ENCODE results near the gene SCNN1A. TPM values are rescaled to one million over a fixed set of nuclear protein-coding genes. Genes with fewer than 3 reads are reported as not detected.

The SCNN1A gene
- total RNA-seq, 2 experiments from 2014 or later: 1.4 to 1.5 TPM

GRCh38 chr12:6315704-6316597 lies 59.4 kb downstream of the SCNN1A start:
- ChIA-PET POLR2A (no interaction called here), CTCF (interaction anchor here (0.5 to 1.3 kb wide), 2 partner anchors 11 to 367 kb away, joined by 3 read pairs; no protein-coding TSS in a partner anchor)

- ChIA-PET POLR2A (no interaction called here), CTCF (interaction anchor here (0.5 to 1.3 kb wide), 3 partner anchors 11 to 258 kb away, joined by 3 read pairs; no protein-coding TSS in a partner anchor)
These were observed 60.2 kb downstream of the SCNN1A start for GRCh38 chr12:6315184-6315583.

GRCh38 chr12:6314776-6315175 lies 60.6 kb downstream of the SCNN1A start:
- ChIA-PET CTCF (interaction anchor here (0.5 to 1.3 kb wide), 3 partner anchors 10 to 257 kb away, joined by 3 read pairs; no protein-coding TSS in a partner anchor), POLR2A (no interaction called here)

- CTCF ChIA-PET: interaction anchor here (0.6 to 1.1 kb wide), 2 partner anchors 17 to 29 kb away, joined by 3 read pairs; no protein-coding TSS in a partner anchor
- POLR2A ChIA-PET: no interaction called here
These were observed 61.9 kb downstream of the SCNN1A start for GRCh38 chr12:6313326-6313940.

- CTCF ChIA-PET: interaction anchor here (0.6 to 1.1 kb wide), 2 partner anchors 28 to 238 kb away, joined by 3 read pairs; no protein-coding TSS in a partner anchor
- POLR2A ChIA-PET: no interaction called here
These were observed 62.6 kb downstream of the SCNN1A start for GRCh38 chr12:6312529-6313325.

- POLR2A ChIA-PET: no interaction called here
- CTCF ChIA-PET: interaction anchor here (0.6 to 1.1 kb wide), 2 partner anchors 27 to 237 kb away, joined by 3 read pairs; no protein-coding TSS in a partner anchor
These were observed 63.4 kb downstream of the SCNN1A start for GRCh38 chr12:6311822-6312528.

GRCh38 chr12:6310771-6311610 lies 64.4 kb downstream of the SCNN1A start:
- ChIA-PET POLR2A (no interaction called here), CTCF (no interaction called here)

- ChIA-PET POLR2A (no interaction called here), CTCF (no interaction called here)
These were observed 67.8 kb downstream of the SCNN1A start for GRCh38 chr12:6307529-6307928.

- CTCF ChIA-PET: no interaction called here
- POLR2A ChIA-PET: no interaction called here
These were observed 68.7 kb downstream of the SCNN1A start for GRCh38 chr12:6306599-6307220.

GRCh38 chr12:6306151-6306550 lies 69.2 kb downstream of the SCNN1A start:
- POLR2A ChIA-PET: no interaction called here

GRCh38 chr12:6303071-6303470 lies 72.3 kb downstream of the SCNN1A start:
- POLR2A ChIA-PET: interaction anchor here (0.6 kb wide), 1 partner anchor 17 kb away, joined by 5 read pairs; no protein-coding TSS in a partner anchor
- CTCF ChIA-PET: interaction anchor here (0.6 to 0.9 kb wide), 2 partner anchors 15 to 73 kb away, joined by 3 to 6 read pairs; no protein-coding TSS in a partner anchor

More at GRCh38 chr12:6306151-6306550, 69.2 kb downstream of the SCNN1A start:
- CTCF ChIA-PET: no interaction called here

- ChIA-PET POLR2A (interaction anchor here (0.6 kb wide), 1 partner anchor 18 kb away, joined by 5 read pairs; no protein-coding TSS in a partner anchor), CTCF (interaction anchor here (0.6 to 0.9 kb wide), 2 partner anchors 16 to 73 kb away, joined by 3 to 6 read pairs; no protein-coding TSS in a partner anchor)
These were observed 72.7 kb downstream of the SCNN1A start for GRCh38 chr12:6302621-6303020.

GRCh38 chr12:6301721-6302120 lies 73.6 kb downstream of the SCNN1A start:
- CTCF ChIA-PET: no interaction called here
- POLR2A ChIA-PET: no interaction called here

- CTCF ChIA-PET: interaction anchor here (0.6 kb wide), 1 partner anchor 17 kb away, joined by 3 read pairs; no protein-coding TSS in a partner anchor
These were observed 78.2 kb downstream of the SCNN1A start for GRCh38 chr12:6297170-6297569.

More at GRCh38 chr12:6297170-6297569, 78.2 kb downstream of the SCNN1A start:
- POLR2A ChIA-PET: no interaction called here
